IMR-90 (cell line): ENCODE data around the gene TAS2R30. TPM values are rescaled to one million over a fixed set of nuclear protein-coding genes. Genes with fewer than 3 reads are reported as not detected.

Source experiments
- ATAC-seq: fragments of 200-7000 bp; cut with Tn5 transposase; 2 replicates; pipeline ENCODE4 v1.9.1; 2020; ENCODE audit warnings: low read depth, mild to moderate bottlenecking, moderate library complexity
- BruUV-seq: library from RNA; stranded (reverse); fragments of 400-500 nt; replicated peaks from 2 replicates; lab custom pipeline; 2021; lab: Mats Ljungman, UMichigan
- CTCF ChIA-PET: fragments of 300-600 bp; formaldehyde crosslinking; extraction: SDS; loops from one replicate; lab custom pipeline; 2021; ENCODE audit warnings: antibody characterized with exemption; lab: Yijun Ruan, JAX
- POLR2A ChIA-PET: fragments of 300-600 bp; sonication (Branson Sonifier 250); formaldehyde crosslinking; loops from one replicate; lab custom pipeline; 2022; ENCODE audit warnings: antibody characterized with exemption; ENCODE audit not compliant: unreplicated experiment; lab: Charles Lee
- DNase-seq: peaks from one replicate; pipeline ENCODE4 v3.0.0; 2013
- H2AFZ ChIP-seq: replicated peaks from 2 replicates; pipeline ENCODE3; 2013; ENCODE audit warnings: low read length, mild to moderate bottlenecking; ENCODE audit not compliant: poor library complexity
- H2AK5ac ChIP-seq: 2 replicates; pipeline ENCODE4 v1.6.1; 2013; ENCODE audit warnings: low read depth, low read length, inconsistent platforms
- H2AK9ac ChIP-seq: replicated peaks from 2 replicates; pipeline ENCODE3; 2013; ENCODE audit warnings: mild to moderate bottlenecking, low read depth, low read length, moderate library complexity; ENCODE audit not compliant: poor library complexity
- H2BK120ac ChIP-seq: 2 replicates; pipeline ENCODE4 v1.6.1; 2013; ENCODE audit warnings: low read depth, low read length, inconsistent platforms
- H2BK15ac ChIP-seq: 3 replicates; pipeline ENCODE4 v1.6.1; 2013; ENCODE audit warnings: low read depth, low read length, inconsistent platforms
- H2BK20ac ChIP-seq: 2 replicates; pipeline ENCODE4 v1.6.1; 2013; ENCODE audit warnings: low read depth, mild to moderate bottlenecking, inconsistent platforms, low read length, moderate library complexity
- H2BK5ac ChIP-seq: 2 replicates; pipeline ENCODE4 v1.6.1; 2013; ENCODE audit warnings: mild to moderate bottlenecking, low read depth, low read length, inconsistent platforms; ENCODE audit not compliant: poor library complexity, severe bottlenecking
- H3K14ac ChIP-seq: replicated peaks from 2 replicates; pipeline ENCODE4 v1.6.1; 2013; ENCODE audit warnings: low read depth, low read length, inconsistent platforms
- H3K18ac ChIP-seq: 2 replicates; pipeline ENCODE4 v1.6.1; 2013; ENCODE audit warnings: low read depth, low read length, control low read depth
- H3K23ac ChIP-seq: 2 replicates; pipeline ENCODE4 v1.6.1; 2013; ENCODE audit warnings: low read depth, low read length, inconsistent platforms
- H3K27ac ChIP-seq: 2 replicates; pipeline ENCODE4 v1.5.1; 2013; ENCODE audit warnings: mild to moderate bottlenecking, control low read depth, low read length; ENCODE audit not compliant: insufficient read depth
- H3K27me3 ChIP-seq: 2 replicates; pipeline ENCODE4 v1.6.1; 2013; ENCODE audit warnings: low read length; ENCODE audit not compliant: control insufficient read depth, insufficient read depth
- H3K36me3 ChIP-seq: 2 replicates; pipeline ENCODE4 v1.6.1; 2013; ENCODE audit warnings: low read length, mixed read lengths; ENCODE audit not compliant: control insufficient read depth, insufficient read depth
- H3K4ac ChIP-seq: 2 replicates; pipeline ENCODE4 v1.6.1; 2013; ENCODE audit warnings: low read depth, low read length, inconsistent platforms
- H3K4me1 ChIP-seq: 2 replicates; pipeline ENCODE4 v1.6.1; 2013; ENCODE audit warnings: low read length, mixed read lengths; ENCODE audit not compliant: control insufficient read depth, insufficient read depth
- H3K4me2 ChIP-seq: 2 replicates; pipeline ENCODE4 v1.6.1; 2013; ENCODE audit warnings: low read depth, mild to moderate bottlenecking, control low read depth, low read length, moderate library complexity
- H3K4me3 ChIP-seq: 2 replicates; pipeline ENCODE4 v1.5.1; 2013; ENCODE audit warnings: low read depth, mild to moderate bottlenecking, control low read depth, low read length, moderate library complexity; ENCODE audit not compliant: insufficient read depth
- H3K56ac ChIP-seq: 2 replicates; pipeline ENCODE4 v1.6.1; 2013; ENCODE audit warnings: low read length, inconsistent platforms; ENCODE audit not compliant: insufficient read depth; ENCODE audit errors: extremely low read depth
- H3K79me1 ChIP-seq, 2 experiments: 2 replicates each; pipeline ENCODE4 v1.6.1; 2013; ENCODE audit warnings: low read length in 2 of 2, inconsistent platforms in 1 of 2, low read depth in 1 of 2
- H3K9ac ChIP-seq: 2 replicates; pipeline ENCODE4 v1.6.1; 2013; ENCODE audit warnings: low read depth, low read length, control low read depth
- H3K9me1 ChIP-seq: 2 replicates; pipeline ENCODE4 v1.6.1; 2013; ENCODE audit warnings: low read length, inconsistent platforms; ENCODE audit not compliant: insufficient read depth
- H3K9me3 ChIP-seq: 2 replicates; pipeline ENCODE4 v1.6.1; 2013; ENCODE audit warnings: low read length; ENCODE audit not compliant: control insufficient read depth, insufficient read depth
- H4K20me1 ChIP-seq: 2 replicates; pipeline ENCODE4 v1.6.1; 2013; ENCODE audit warnings: low read length, inconsistent platforms; ENCODE audit not compliant: insufficient read depth
- H4K5ac ChIP-seq: 2 replicates; pipeline ENCODE4 v1.6.1; 2013; ENCODE audit warnings: mild to moderate bottlenecking, low read depth, low read length, control low read depth
- H4K8ac ChIP-seq, 2 experiments: 2 replicates each; pipeline ENCODE4 v1.6.1; 2013; ENCODE audit warnings: low read depth in 2 of 2, low read length in 2 of 2, control low read depth in 1 of 2, inconsistent platforms in 1 of 2
- H4K91ac ChIP-seq: 2 replicates; pipeline ENCODE4 v1.6.1; 2013; ENCODE audit warnings: low read depth, low read length, inconsistent platforms; ENCODE audit not compliant: insufficient read depth
- ELK1 ChIP-seq: fragments of 150-350 bp; IDR thresholded peaks from 2 replicates; pipeline ENCODE4 v1.6.1; 2016; ENCODE audit warnings: low read depth, mild to moderate bottlenecking, low read length, moderate library complexity, borderline replicate concordance
- MAFK ChIP-seq: IDR thresholded peaks from 2 replicates; pipeline ENCODE4 v1.6.1; 2012; ENCODE audit warnings: low read depth, low read length, improper control_type of control experiment
- MXI1 ChIP-seq: IDR thresholded peaks from 2 replicates; pipeline ENCODE4 v1.6.1; 2012; ENCODE audit warnings: low read depth, mild to moderate bottlenecking, low read length, moderate library complexity, borderline replicate concordance
- NFE2L2 ChIP-seq: fragments of 150-350 bp; IDR thresholded peaks from 2 replicates; pipeline ENCODE4 v1.6.1; 2016; ENCODE audit warnings: low read depth, mild to moderate bottlenecking, low read length
- POLR2A ChIP-seq: IDR thresholded peaks from 2 replicates; pipeline ENCODE4 v1.6.1; 2012; ENCODE audit warnings: mild to moderate bottlenecking, low read depth, low read length
- USF2 ChIP-seq: fragments of 150-350 bp; IDR thresholded peaks from 2 replicates; pipeline ENCODE4 v1.6.1; 2017; ENCODE audit warnings: mild to moderate bottlenecking, antibody characterized with exemption, low read length, low read depth
- WGBS, 2 experiments: methylation state at CpG; one replicate each; pipeline versions ENCODE4 v1.1.5 to v1.1.7; 2013; ENCODE audit warnings: missing lambda C conversion rate in 2 of 2; ENCODE audit not compliant: insufficient read length in 1 of 2; ENCODE audit errors: extremely low coverage in 2 of 2; 5-methylcytosine and 5-hydroxymethylcytosine counted together
- dilution Hi-C: fragments of 300-500 bp; cut with HindIII; formaldehyde crosslinking; loops from one replicate; pipeline ENCODE4 v1.14.3; 2018; ENCODE audit warnings: low sequenced_read_pairs; ENCODE audit not compliant: unreplicated experiment
- in situ Hi-C: fragments of 300-500 bp; cut with MboI; formaldehyde crosslinking; loops from 3 replicates; pipeline ENCODE4 v1.14.3; 2019; ENCODE audit warnings: low sequenced_read_pairs, inconsistent platforms, mixed read lengths
- intact Hi-C: fragments of 100-400 bp; cut with micrococcal nuclease; formaldehyde crosslinking; loops from 2 replicates; pipeline ENCODE4 v1.10.0; 2022
- polyA plus RNA-seq, 3 experiments: library from polyadenylated mRNA; depleted of rRNA; stranded (reverse); fragments of >200 nt; gene quantifications; 2 replicates each; pipeline ENCODE4 v1.2.3, GENCODE V29; 2012; ENCODE audit warnings: low replicate concordance in 1 of 3
- total RNA-seq: library from RNA; depleted of rRNA; stranded (reverse); fragments of >200 nt; gene quantifications from 2 replicates; pipeline ENCODE4 v1.2.3, GENCODE V29; 2012

TAS2R30 gene
- total and polyA plus RNA-seq, 2 of the 4 experiments (the other 2 are of a cell fraction): 0.03 to 5.0 TPM

GRCh38 chr12:11171145-11171968 is 36.9 kb upstream of the TAS2R30 start, which contains the start of gene SMIM10L1 (continued):
- TF ChIP-seq MXI1 (peak; percentile 47; the same call in 1 of the 2 replicates), MAFK (no peak), POLR2A (peak; percentile 82)

- Histone ChIP-seq H2BK15ac (no peak overlapping the region), H4K91ac (no peak overlapping the region), H3K4me3 (peak overlapping the region; percentile 96), H3K4ac (peak overlapping the region; percentile 43; the same call in 1 of the 2 replicates), H2BK20ac (no peak overlapping the region), H3K18ac (no peak overlapping the region), H3K4me1 (no peaks in the 10 kb centered on the region), H3K27me3 (no peaks in the 10 kb centered on the region), H3K36me3 (peaks cover 7% of the 10 kb centered on the region), H4K8ac (peak overlapping the region in 1 of 2 experiments; percentile 81; a peak in 1 of 4 replicates), H4K5ac (no peak overlapping the region), H3K9me1 (peaks cover 5% of the 10 kb centered on the region; the same call in 1 of the 2 replicates), H4K20me1 (peaks cover 13% of the 10 kb centered on the region), H2AK5ac (no peak overlapping the region), H3K23ac (peak overlapping the region; percentile 41; the same call in 1 of the 2 replicates), H2AK9ac (no peak overlapping the region), H3K9me3 (no peaks in the 10 kb centered on the region), H3K4me2 (peak overlapping the region; percentile 65), H2BK120ac (no peak overlapping the region), H3K56ac (peak overlapping the region; percentile 91), H3K14ac (peak overlapping the region; percentile 91), H3K79me1 (peaks cover 16 to 65% of the 10 kb centered on the region in 2 experiments), H3K9ac (peak overlapping the region; percentile 99), H2BK5ac (peak overlapping the region; percentile 98), H3K27ac (no peak overlapping the region), H2AFZ (peak overlapping the region; percentile 99)
- no peak for TF ChIP-seq NFE2L2
- TF ChIP-seq USF2: no peak
- TF ChIP-seq MXI1: no peak
- no peak for TF ChIP-seq ELK1
- no peak for TF ChIP-seq MAFK
- dilution Hi-C loops: no loop called here
- intact Hi-C loops: loop anchor here (10.0 kb wide), 1 partner anchor 336 kb away; no protein-coding TSS in a partner anchor
- ChIA-PET POLR2A (no interaction called here), CTCF (interaction anchor here (0.7 kb wide), 1 partner anchor 57 kb away, joined by 3 read pairs; no protein-coding TSS in a partner anchor)
- no CpG with 5 or more reads among the region's 4 CpGs for WGBS, 2 experiments
- in situ Hi-C loops: no loop called here
- ATAC-seq (no peak), DNase-seq (no peak)
- no TSS peak for BruUV-seq
Observed at GRCh38 chr12:11170810-11171144, 36.3 kb upstream of the TAS2R30 start.
